OCI-LY3 (cell line): ENCODE results near the gene NCAPD3.

Experiments used
- EZH2phosphoT487 ChIP-seq: fragments of 200-600 bp; shearing (Covaris generic); IDR thresholded peaks from 2 replicates; pipeline ENCODE4 v1.6.1; 2018; ENCODE audit warnings: antibody characterized with exemption, mixed run types, low read depth
- TF ChIP-seq, protein P1 (sequence below): fragments of 200-600, 300-600 bp; sonication (generic); IDR thresholded peaks from 2 replicates; pipeline ENCODE4 v1.5.1; 2014; ENCODE audit warnings: antibody characterized with exemption, low read length, low read depth

DNA sequence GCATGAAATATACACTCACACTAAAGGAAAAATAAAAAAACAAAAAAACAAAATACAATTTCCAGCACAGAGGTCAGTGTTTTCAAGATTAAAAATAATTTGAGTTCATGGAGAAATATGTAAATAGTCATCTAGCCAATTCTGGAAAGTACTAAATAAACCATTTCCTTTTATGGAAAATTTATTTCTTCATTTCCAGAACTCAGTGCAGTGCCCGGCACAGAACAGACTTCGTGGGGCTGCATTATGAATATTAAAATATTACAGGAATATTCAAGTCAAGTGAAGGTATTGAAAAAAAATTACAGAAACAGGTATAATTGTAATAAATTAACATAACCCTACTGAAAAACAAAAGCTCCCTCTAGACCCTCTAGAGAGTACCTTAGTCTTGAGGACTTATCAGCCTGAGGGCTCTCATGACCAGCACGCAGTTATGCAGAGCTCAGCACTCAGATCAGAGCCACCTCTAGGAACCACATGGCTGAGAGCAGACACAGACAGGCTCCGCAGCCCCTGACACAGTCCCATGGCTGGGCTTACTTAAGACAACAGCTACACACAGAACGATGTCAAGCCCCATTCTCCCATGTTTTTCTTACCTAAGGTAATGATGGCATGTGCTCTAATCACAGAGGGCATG lies 45.6 kb downstream of the NCAPD3 start:
- TF ChIP-seq, protein P1, sequence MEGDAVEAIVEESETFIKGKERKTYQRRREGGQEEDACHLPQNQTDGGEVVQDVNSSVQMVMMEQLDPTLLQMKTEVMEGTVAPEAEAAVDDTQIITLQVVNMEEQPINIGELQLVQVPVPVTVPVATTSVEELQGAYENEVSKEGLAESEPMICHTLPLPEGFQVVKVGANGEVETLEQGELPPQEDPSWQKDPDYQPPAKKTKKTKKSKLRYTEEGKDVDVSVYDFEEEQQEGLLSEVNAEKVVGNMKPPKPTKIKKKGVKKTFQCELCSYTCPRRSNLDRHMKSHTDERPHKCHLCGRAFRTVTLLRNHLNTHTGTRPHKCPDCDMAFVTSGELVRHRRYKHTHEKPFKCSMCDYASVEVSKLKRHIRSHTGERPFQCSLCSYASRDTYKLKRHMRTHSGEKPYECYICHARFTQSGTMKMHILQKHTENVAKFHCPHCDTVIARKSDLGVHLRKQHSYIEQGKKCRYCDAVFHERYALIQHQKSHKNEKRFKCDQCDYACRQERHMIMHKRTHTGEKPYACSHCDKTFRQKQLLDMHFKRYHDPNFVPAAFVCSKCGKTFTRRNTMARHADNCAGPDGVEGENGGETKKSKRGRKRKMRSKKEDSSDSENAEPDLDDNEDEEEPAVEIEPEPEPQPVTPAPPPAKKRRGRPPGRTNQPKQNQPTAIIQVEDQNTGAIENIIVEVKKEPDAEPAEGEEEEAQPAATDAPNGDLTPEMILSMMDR, result no peak
- no peak for TF ChIP-seq EZH2phosphoT487
